ENCODE results near the gene RPS6KC1. TPM values are rescaled to one million over a fixed set of nuclear protein-coding genes. Genes with fewer than 3 reads are reported as not detected.
"Not testable (repeated sequence)": the region's sequence is repeated elsewhere in the genome, so short reads cannot be mapped to it uniquely, and the experiment has no call there.

RPS6KC1 gene
- total and polyA plus RNA-seq, 9 donors = 6.8 to 24.6 (median 18.8) TPM

GRCh38 chr1:213186168-213186567, 135.1 kb downstream of the RPS6KC1 start:
- no peaks in the 10 kb centered on the region for H3K27me3 ChIP-seq
- no peaks in the 10 kb centered on the region for H3K36me3 ChIP-seq
- H3K27ac ChIP-seq = no peak overlapping the region
- H3K4me1 ChIP-seq (ENCODE audit: insufficient read depth) = no peaks in the 10 kb centered on the region
- intact Hi-C loops (cut with DNase I) = no loop called here
- TF ChIP-seq CTCF (IDR thresholded peaks at IDR 0.05) = no peak
- TF ChIP-seq POLR2A (IDR thresholded peaks at IDR 0.05) = no peak
- no peak for TF ChIP-seq EP300 (IDR thresholded peaks at IDR 0.05)
- WGBS, 3 donors = 83 to 98% (median 96%) methylated on average over 2 of the region's 2 CpGs
- no peaks in the 10 kb centered on the region for H3K9me3 ChIP-seq
- H3K4me3 ChIP-seq = no peak overlapping the region
- no peak for DNase-seq

GRCh38 chr1:213192026-213192425, 141.0 kb downstream of the RPS6KC1 start:
- Histone ChIP-seq H3K4me1 (ENCODE audit: insufficient read depth) (no peaks in the 10 kb centered on the region), H3K27me3 (no peaks in the 10 kb centered on the region), H3K27ac (no peak overlapping the region), H3K36me3 (no peaks in the 10 kb centered on the region), H3K4me3 (no peak overlapping the region), H3K9me3 (no peaks in the 10 kb centered on the region)
- DNase-seq = no peak
- 82 to 92% (median 86%) methylated on average over 1 of the region's 1 CpG for WGBS, 3 donors
- intact Hi-C loops (cut with DNase I) = no loop called here
- TF ChIP-seq EP300 (IDR thresholded peaks at IDR 0.05) = no peak
- TF ChIP-seq CTCF (IDR thresholded peaks at IDR 0.05) = no peak
- no peak for TF ChIP-seq POLR2A (IDR thresholded peaks at IDR 0.05)

DNA sequence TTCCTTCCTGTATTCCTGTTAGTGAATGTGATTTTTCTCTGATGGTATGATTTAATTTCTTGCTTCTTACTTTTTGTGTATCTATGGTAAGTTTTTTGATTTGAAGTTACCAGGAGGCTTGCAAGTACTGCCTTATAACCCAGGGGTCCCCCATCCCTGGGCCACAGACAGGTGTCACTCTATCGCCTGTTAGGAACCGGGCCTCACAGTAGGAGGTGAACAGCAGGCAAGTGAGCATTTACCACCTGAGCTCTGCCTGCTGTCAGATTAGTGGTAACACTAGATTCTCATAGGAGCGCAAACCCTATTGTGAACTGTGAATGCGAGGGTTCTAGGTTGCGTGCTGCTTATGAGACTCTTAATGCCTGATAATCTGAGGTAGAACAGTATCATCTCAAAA, 143.3 kb downstream of the RPS6KC1 start:
- Histone ChIP-seq H3K4me3 (no peak overlapping the region), H3K27me3 (no peaks in the 10 kb centered on the region), H3K27ac (no peak overlapping the region), H3K4me1 (ENCODE audit: insufficient read depth) (no peaks in the 10 kb centered on the region), H3K36me3 (no peaks in the 10 kb centered on the region), H3K9me3 (no peaks in the 10 kb centered on the region)
- TF ChIP-seq EP300 (IDR thresholded peaks at IDR 0.05) = no peak
- TF ChIP-seq POLR2A (IDR thresholded peaks at IDR 0.05) = no peak
- no peak for TF ChIP-seq CTCF (IDR thresholded peaks at IDR 0.05)
- WGBS, 3 donors = 90 to 95% (median 93%) methylated on average over 5 of the region's 5 CpGs
- no peak for DNase-seq
- intact Hi-C loops (cut with DNase I) = no loop called here

GRCh38 chr1:213194855-213195254, 143.8 kb downstream of the RPS6KC1 start:
- no peaks in the 10 kb centered on the region for H3K36me3 ChIP-seq
- intact Hi-C loops (cut with DNase I) = no loop called here
- H3K27me3 ChIP-seq = no peaks in the 10 kb centered on the region
- no peak overlapping the region for H3K27ac ChIP-seq
- H3K4me1 ChIP-seq (ENCODE audit: insufficient read depth) = no peaks in the 10 kb centered on the region
- no peak for DNase-seq
- TF ChIP-seq POLR2A (IDR thresholded peaks at IDR 0.05) (no peak), CTCF (IDR thresholded peaks at IDR 0.05) (no peak), EP300 (IDR thresholded peaks at IDR 0.05) (no peak)
- no peaks in the 10 kb centered on the region for H3K9me3 ChIP-seq
- no peak overlapping the region for H3K4me3 ChIP-seq

- H3K27ac ChIP-seq; intact Hi-C loops (cut with DNase I); H3K27me3 ChIP-seq; DNase-seq; H3K36me3 ChIP-seq; H3K9me3 ChIP-seq; H3K4me3 ChIP-seq; H3K4me1 ChIP-seq (ENCODE audit: insufficient read depth): not testable (repeated sequence)
- 96 to 98% (median 98%) methylated on average over 10 of the region's 10 CpGs for WGBS, 3 donors
These were observed 145.4 kb downstream of the RPS6KC1 start for GRCh38 chr1:213196328-213197054.

All from ovary (tissue), 9 donors.